Uterus (tissue), 4 donors: Measurements from ENCODE around the gene MICAL1. TPM values are rescaled to one million over a fixed set of nuclear protein-coding genes. Genes with fewer than 3 reads are reported as not detected.

Source experiments
- DNase-seq, 2 donors: peaks; one replicate each; pipeline ENCODE4 v3.0.0-alpha.2; 2019 to 2020
- H3K27ac ChIP-seq, 2 donors: fragments of 200-600 bp; sonication (generic); 1 replicate in 1 of 2; 2 replicates in 1 of 2; pipeline ENCODE4 v1.5.1; 2016 to 2018
- H3K27me3 ChIP-seq, 2 donors: fragments of 200-600 bp; sonication (generic); one replicate each; pipeline ENCODE4 v1.5.1; 2018 to 2019; ENCODE audit warnings: control low read depth in 1 of 2
- H3K36me3 ChIP-seq, 2 donors: fragments of 200-600 bp; sonication (generic); one replicate each; pipeline ENCODE4 v1.5.1; 2019; ENCODE audit warnings: control low read depth in 1 of 2
- H3K4me1 ChIP-seq, 2 donors: fragments of 200-600 bp; sonication (generic); one replicate each; pipeline ENCODE4 v1.5.1; 2018 to 2019; ENCODE audit warnings: control low read depth in 1 of 2
- H3K4me3 ChIP-seq, 2 donors: fragments of 200-600 bp; sonication (generic); 1 replicate in 1 of 2; 2 replicates in 1 of 2; pipeline ENCODE4 v1.5.1; 2018 to 2019; ENCODE audit warnings: mild to moderate bottlenecking in 1 of 2
- H3K9me3 ChIP-seq, 2 donors: fragments of 200-600 bp; sonication (generic); one replicate each; pipeline ENCODE4 v1.5.1; 2019; ENCODE audit warnings: control low read depth in 1 of 2
- POLR2A ChIP-seq, 2 donors: fragments of 450-650 bp; IDR thresholded peaks; one replicate each; pipeline ENCODE4 v1.6.1; 2016; ENCODE audit warnings: antibody characterized with exemption in 2 of 2, mild to moderate bottlenecking in 1 of 2, moderate library complexity in 1 of 2
- intact Hi-C: fragments of 100-400 bp; cut with DNase I; formaldehyde crosslinking; loops from one replicate; pipeline ENCODE4 v1.15.1; 2023; ENCODE audit warnings: low total_unique reads
- total RNA-seq, 4 donors: library from RNA; depleted of rRNA in 3 of 4; stranded (reverse); fragments of >200 nt in 3 of 4; gene quantifications; one replicate each; pipeline versions ENCODE4 v1.1.0 to v1.2.4, GENCODE V29; 2014 to 2023
- TF ChIP-seq, protein P1 (sequence below), 4 experiments: fragments of 200-600 bp in 2 of 4; fragments of 450-650 bp in 2 of 4; sonication (generic) in 2 of 4; IDR thresholded peaks; one replicate each; pipeline ENCODE4 v1.5.1; 2016 to 2019; ENCODE audit warnings: antibody characterized with exemption in 4 of 4, mild to moderate bottlenecking in 2 of 4, moderate library complexity in 1 of 4
- donor health status: DM: yes; HTN: yes; CAD: no.

The MICAL1 gene
- total RNA-seq, 4 donors from 2014 or later: 27.2 to 46.1 (median 36.2) TPM

DNA sequence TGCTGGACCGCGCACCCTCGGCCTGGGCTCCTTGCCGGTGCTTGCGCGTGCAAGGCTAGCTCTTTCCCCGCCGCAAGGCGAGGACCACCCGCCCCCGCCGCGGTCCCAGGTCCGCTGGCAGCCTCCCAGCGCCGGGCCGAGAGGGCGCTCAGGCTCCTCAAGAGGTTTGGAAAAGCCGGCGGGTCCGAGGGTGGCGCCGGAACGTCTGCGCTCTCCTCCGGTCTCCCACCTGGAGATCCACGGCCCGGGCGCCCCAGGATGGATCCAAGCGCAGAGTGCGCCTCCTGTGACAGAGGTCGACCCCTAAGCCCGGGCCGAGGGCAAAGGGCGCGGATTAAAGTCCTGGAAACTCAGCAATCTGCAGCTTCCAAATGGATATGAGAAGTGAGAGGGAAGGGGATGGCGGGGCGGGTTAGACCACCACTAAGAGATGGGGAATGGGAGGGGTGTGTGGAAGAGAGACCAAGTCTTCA, 575 bp upstream of the MICAL1 start:
- no peaks in the 10 kb centered on the region for H3K36me3 ChIP-seq
- DNase-seq: no peak
- TF ChIP-seq, protein P1, sequence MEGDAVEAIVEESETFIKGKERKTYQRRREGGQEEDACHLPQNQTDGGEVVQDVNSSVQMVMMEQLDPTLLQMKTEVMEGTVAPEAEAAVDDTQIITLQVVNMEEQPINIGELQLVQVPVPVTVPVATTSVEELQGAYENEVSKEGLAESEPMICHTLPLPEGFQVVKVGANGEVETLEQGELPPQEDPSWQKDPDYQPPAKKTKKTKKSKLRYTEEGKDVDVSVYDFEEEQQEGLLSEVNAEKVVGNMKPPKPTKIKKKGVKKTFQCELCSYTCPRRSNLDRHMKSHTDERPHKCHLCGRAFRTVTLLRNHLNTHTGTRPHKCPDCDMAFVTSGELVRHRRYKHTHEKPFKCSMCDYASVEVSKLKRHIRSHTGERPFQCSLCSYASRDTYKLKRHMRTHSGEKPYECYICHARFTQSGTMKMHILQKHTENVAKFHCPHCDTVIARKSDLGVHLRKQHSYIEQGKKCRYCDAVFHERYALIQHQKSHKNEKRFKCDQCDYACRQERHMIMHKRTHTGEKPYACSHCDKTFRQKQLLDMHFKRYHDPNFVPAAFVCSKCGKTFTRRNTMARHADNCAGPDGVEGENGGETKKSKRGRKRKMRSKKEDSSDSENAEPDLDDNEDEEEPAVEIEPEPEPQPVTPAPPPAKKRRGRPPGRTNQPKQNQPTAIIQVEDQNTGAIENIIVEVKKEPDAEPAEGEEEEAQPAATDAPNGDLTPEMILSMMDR (IDR thresholded peaks at IDR 0.05): no peak
- TF ChIP-seq POLR2A (IDR thresholded peaks at IDR 0.05): no peak
- intact Hi-C loops: loop anchor here (10.0 kb wide), 1 partner anchor 71 kb away; the partner anchor contains the start of gene CD164
- no peaks in the 10 kb centered on the region for H3K9me3 ChIP-seq
- no peaks in the 10 kb centered on the region for H3K27me3 ChIP-seq
- H3K4me1 ChIP-seq: no peaks in the 10 kb centered on the region
- peak overlapping the region; percentile 80 to 82 for H3K27ac ChIP-seq
- peak overlapping the region; percentile 75 to 77 for H3K4me3 ChIP-seq

- intact Hi-C loops: loop anchor here (10.0 kb wide), 1 partner anchor 70 kb away; the partner anchor contains the start of gene CD164
- no peaks in the 10 kb centered on the region for H3K27me3 ChIP-seq
- TF ChIP-seq, protein P1 (IDR thresholded peaks at IDR 0.05): no peak
- no peak for TF ChIP-seq POLR2A (IDR thresholded peaks at IDR 0.05)
- peak overlapping the region; percentile 80 to 82 for H3K27ac ChIP-seq
- H3K4me3 ChIP-seq: peak overlapping the region; percentile 75 to 77
- H3K9me3 ChIP-seq: no peaks in the 10 kb centered on the region
- no peaks in the 10 kb centered on the region for H3K36me3 ChIP-seq
- DNase-seq: no peak
- no peaks in the 10 kb centered on the region for H3K4me1 ChIP-seq
Observed at GRCh38 chr6:109454496-109455436, 806 bp downstream of the MICAL1 start.

DNA sequence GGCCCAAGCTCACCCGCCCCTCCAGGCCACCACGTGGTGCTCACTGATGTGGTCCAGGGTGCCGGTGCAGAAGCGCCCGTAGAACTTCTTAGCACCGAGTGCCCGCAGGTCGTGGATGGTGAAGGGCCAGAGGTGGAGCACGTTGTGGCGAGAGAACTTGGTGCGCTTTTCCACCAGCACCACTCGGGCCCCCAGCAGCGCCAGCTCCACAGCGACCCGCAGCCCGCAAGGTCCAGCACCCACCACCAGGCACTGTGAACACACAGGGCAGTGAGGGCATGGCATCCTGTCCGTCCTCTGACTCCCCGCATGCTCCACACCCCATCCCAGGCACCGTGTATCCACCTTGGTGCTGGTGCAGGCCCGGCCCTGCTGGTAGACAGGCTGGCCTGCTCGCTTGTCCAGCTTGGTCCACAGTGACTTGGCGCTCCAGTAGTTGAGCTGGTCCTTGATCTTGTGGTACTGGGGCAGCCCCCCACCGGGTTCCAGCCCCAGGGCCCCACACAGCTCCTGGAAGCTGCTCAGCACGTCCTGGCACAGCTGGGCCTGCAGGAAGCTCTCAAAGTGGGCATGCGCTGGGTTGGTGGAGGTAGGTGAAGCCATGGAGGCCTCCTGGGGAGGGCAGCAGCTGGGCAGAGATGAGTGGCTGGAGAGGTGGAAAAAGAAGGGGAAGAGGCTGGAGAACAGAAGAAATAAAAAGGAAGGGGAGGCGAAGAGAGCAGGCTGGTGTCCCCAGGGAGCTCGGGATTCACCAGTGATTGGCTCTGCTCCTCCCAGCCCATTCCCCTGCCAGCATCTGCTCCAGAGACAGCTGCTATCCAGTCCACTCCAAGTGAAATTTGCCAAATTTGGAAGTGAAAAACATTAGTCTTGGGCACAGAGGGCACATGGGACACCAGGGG, 1.7 kb downstream of the MICAL1 start:
- TF ChIP-seq, protein P1 (IDR thresholded peaks at IDR 0.05): no peak
- TF ChIP-seq POLR2A (IDR thresholded peaks at IDR 0.05): no peak
- H3K36me3 ChIP-seq: no peaks in the 10 kb centered on the region
- H3K27ac ChIP-seq: peak overlapping the region; percentile 80 to 82
- intact Hi-C loops: loop anchor here (10.0 kb wide), 1 partner anchor 69 kb away; the partner anchor contains the start of gene CD164
- H3K27me3 ChIP-seq: no peaks in the 10 kb centered on the region
- no peak overlapping the region for H3K4me3 ChIP-seq
- peak; percentile 49 to 51 for DNase-seq
- H3K9me3 ChIP-seq: no peaks in the 10 kb centered on the region
- no peaks in the 10 kb centered on the region for H3K4me1 ChIP-seq

- Histone ChIP-seq H3K9me3 (no peaks in the 10 kb centered on the region), H3K27me3 (no peaks in the 10 kb centered on the region), H3K4me3 (no peak overlapping the region), H3K27ac (no peak overlapping the region), H3K4me1 (no peaks in the 10 kb centered on the region), H3K36me3 (no peaks in the 10 kb centered on the region)
- DNase-seq: no peak
- intact Hi-C loops: loop anchor here (10.0 kb wide), 1 partner anchor 68 kb away; the partner anchor contains the start of gene CD164
- TF ChIP-seq, protein P1 (IDR thresholded peaks at IDR 0.05): no peak
- no peak for TF ChIP-seq POLR2A (IDR thresholded peaks at IDR 0.05)
Observed at GRCh38 chr6:109453156-109453555, 2.4 kb downstream of the MICAL1 start.
